NCI-H82 (cell line): ENCODE results near the gene FAM114A2.

ENCODE experiments used
- DNase-seq: peaks from one replicate; lab custom pipeline; 2025; lab: John Stamatoyannopoulos, UW

Gene FAM114A2

GRCh38 chr5:153983885-153984284, 54.8 kb downstream of the FAM114A2 start:
- no peak for DNase-seq

- DNase-seq: no peak
Measured at GRCh38 chr5:153981905-153982605, 56.7 kb downstream of the FAM114A2 start.

DNA sequence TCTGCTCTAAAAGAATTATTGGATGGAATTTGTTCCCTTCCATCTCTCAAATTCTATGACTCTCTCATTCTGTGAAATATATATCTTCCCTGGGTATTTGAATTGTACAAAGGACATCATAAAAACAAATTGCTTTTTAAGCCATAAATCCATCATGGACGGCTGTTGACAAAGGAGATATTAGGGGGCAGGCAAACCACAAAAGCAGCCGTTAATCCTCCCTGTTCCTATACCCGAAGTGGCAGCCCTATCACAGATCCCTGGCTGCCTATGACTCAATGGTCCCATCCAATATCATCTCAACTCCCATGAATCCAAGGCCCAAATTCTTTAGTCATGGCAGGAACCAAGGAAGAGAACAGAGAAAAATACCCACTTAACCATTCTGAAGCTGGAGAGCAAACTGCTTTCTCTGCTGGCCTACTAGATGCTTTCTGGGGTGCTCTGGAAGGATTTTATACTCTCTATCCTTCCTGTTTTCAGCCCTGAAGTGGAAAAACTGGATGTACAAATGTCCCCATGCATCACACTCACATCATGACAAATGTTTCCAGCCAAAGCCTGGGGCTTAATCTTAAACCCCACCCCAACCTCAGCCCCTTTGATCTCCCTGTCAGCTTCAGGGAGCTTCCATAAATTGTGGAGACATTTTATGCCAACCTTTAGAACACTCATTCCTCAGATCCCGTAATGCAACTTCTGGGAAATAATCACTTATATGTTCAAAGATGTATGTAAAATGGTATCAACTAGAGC, 59.5 kb downstream of the FAM114A2 start:
- peak; percentile 28 for DNase-seq

GRCh38 chr5:153974813-153975163, 63.9 kb downstream of the FAM114A2 start:
- no peak for DNase-seq

- DNase-seq: peak; percentile 64
Measured at GRCh38 chr5:153974131-153974812, 64.4 kb downstream of the FAM114A2 start.

DNA sequence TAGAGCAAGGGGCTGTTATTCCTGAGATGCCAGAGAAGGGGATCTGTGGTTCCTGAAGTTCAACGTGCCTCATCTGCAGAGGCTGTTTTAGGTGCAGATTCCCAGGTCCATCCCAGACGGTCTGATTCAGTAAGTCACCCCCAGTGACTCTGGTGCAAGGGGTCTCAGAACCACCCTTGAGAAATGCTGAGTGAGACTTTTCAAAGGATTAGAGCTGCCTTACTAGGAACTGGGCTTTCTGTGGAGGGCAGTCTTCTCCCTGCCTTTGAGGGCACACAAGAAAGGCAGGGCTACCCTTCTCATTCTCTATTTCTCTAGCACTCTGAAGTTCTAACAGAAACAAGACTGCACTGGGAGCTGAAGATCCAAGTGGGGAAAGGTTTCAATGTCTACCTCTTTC, 66.5 kb downstream of the FAM114A2 start:
- no peak for DNase-seq

GRCh38 chr5:153970496-153970895, 68.2 kb downstream of the FAM114A2 start:
- no peak for DNase-seq

GRCh38 chr5:153969563-153969895, 69.2 kb downstream of the FAM114A2 start:
- DNase-seq: no peak

GRCh38 chr5:153968761-153969562, 69.7 kb downstream of the FAM114A2 start:
- DNase-seq: no peak

- peak; percentile 74 for DNase-seq
Measured at GRCh38 chr5:153964880-153965645, 73.6 kb downstream of the FAM114A2 start.

DNA sequence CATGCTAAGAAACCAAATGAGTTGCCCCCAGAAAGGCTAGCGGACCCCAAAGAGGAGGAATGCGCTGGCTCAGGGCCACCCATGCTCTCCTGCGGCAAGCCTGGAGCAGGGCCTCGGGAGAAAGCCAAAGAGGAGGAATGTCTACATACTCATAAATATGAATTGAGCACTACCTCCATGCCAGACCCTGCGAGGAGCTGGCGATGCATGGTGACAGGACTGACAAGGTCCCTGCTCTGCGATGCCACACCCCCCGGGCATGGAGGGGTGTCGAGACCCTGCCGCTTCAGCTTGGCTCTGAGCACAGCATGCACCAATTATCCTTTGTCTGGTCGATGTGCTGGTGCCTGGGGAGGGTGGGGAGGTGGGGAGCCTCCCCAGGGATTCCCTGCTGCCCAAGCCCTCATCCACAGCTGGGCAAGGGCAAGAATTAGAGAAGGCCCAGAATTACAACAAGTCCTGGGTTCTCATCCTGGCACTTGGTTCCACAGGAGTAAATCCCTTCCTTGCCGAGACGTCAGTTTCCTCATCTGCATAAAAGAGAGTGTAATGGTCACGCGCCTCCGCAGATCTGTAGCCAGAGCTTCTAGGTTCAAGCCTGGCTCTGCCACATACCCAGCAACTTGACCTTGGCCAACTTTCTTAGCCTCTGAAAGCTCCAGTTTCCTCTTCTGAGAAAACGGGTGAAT, 74.4 kb downstream of the FAM114A2 start:
- DNase-seq: no peak

GRCh38 chr5:153960269-153961215, 78.2 kb downstream of the FAM114A2 start:
- DNase-seq: no peak

DNA sequence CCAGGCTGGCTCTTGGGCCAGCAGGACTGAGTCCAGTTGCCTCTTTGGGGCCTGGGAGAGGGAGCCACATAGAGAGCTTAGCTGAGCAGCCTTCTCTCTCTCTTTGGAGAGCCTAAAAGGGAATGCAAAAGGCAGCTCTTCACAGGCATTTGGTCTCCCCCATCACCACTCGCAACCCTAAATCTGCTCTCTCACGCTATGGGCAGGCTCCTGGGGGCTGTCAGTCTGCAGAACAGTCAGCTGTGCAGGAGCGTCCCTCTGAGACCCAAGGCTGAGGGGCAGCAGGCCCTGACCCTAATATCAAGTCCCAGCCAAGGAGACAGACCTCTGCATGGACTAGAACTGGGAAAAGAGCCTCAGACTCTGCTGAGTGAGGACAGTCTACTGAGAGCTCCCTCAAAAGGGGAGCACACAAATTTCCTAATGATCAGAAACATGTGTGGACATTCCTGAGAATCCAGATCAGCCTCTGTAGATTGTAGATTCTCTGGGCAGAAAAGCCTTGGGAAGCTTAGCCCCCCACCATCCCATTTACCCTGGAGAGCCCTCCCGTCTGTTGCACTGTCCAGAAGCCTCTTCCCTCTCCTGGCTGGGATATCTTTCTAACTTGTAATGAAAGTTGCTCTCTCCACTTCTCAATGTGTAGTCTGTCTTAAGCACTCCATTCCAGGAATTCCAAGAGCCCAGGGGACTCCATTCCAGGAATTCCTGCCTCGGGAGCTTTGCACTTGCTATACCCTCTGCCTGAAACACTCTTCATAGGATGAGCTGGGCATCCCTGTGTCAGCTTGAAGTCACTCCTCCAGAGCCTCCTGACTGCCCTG, 79.4 kb downstream of the FAM114A2 start:
- DNase-seq: no peak

DNA sequence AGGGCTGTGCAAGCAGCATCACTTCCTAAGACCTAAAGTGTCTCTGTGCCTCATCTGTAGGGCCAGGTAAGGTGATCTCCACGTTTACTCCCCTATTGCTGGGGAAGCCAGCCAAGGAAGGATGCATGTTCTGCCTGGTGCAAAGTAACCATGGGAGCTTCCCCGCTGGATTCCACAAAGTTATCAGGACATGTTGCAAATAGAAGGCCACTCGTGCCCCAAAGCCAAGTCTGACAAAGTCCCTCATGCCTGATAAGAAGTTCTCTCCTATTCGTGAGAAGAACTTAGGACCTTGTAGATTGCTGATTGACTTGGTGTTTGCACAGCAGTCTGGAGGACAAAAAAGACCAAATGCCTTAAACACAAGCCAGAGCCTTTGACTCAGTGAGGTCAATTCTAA, 81.5 kb downstream of the FAM114A2 start:
- no peak for DNase-seq

DNA sequence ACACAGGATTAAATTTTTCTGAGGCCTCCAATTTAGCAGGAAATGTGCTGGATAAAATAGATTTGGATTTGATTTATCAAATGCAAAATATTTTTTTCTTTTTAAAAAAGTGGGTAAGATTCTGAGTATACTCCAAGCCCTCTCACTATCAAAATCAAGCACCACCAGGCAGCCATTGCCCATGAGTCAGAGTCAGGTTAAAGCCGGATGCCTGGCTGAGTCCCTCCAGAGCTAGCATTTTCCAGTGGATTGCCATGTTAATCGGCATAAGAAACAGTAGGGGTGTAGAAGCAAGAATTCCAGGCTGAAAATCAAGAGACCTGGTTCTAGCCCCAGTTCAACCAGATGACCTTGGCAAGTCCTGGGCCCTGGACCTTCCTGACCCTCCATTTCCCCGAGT, 85.3 kb downstream of the FAM114A2 start:
- DNase-seq: no peak

DNA sequence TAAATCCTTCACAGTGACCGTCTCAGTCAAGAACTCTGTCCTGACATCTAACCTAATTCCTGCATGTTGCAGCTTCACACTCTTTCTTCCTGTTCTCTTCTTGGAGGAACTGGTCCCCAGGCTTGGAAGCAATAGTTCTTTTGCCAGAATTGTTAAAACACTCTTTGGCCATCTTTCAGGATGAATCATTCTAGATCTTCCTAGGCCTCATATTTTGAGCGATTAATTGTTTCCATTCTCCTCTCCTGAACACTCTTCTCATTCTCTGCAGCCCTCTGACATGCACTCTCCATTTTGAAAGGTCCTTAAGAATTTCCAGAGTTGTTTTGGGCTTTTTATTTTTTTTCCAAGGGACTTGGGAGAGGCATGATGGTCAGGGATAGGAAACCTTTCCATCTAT, 85.8 kb downstream of the FAM114A2 start:
- no peak for DNase-seq

GRCh38 chr5:153952057-153952456, 86.7 kb downstream of the FAM114A2 start:
- no peak for DNase-seq

GRCh38 chr5:153941265-153941664, 97.4 kb downstream of the FAM114A2 start:
- no peak for DNase-seq
